ENCODE data around the gene TMEM132E. TPM values are rescaled to one million over a fixed set of nuclear protein-coding genes. Genes with fewer than 3 reads are reported as not detected.

TMEM132E gene
- total RNA-seq, 1 donor from 2014 or later: 0.80 TPM

- no peak overlapping the region for H3K4me3 Mint-ChIP-seq
- DNase-seq (ENCODE audit: low spot score in 2 of 2, unreplicated experiment in 2 of 2): no peak
- no peak for TF ChIP-seq CTCF (IDR thresholded peaks at IDR 0.05; ENCODE audit: unreplicated experiment)
- peaks cover 38% of the 10 kb centered on the region for H3K27me3 Mint-ChIP-seq (ENCODE audit: low read depth)
- H3K36me3 Mint-ChIP-seq: no peaks in the 10 kb centered on the region
- H3K27ac Mint-ChIP-seq: no peak overlapping the region
- H3K4me1 Mint-ChIP-seq: peaks cover 14% of the 10 kb centered on the region
- H3K9me3 Mint-ChIP-seq: no peaks in the 10 kb centered on the region
Measured at GRCh38 chr17:34658811-34659560, 79.6 kb downstream of the TMEM132E start.

- peaks cover 3% of the 10 kb centered on the region for H3K4me1 Mint-ChIP-seq
Measured at GRCh38 chr17:34663714-34664113, 84.3 kb downstream of the TMEM132E start.

GRCh38 chr17:34665150-34665806 lies 85.9 kb downstream of the TMEM132E start:
- H3K4me3 Mint-ChIP-seq: no peak overlapping the region
- no peak overlapping the region for H3K27ac Mint-ChIP-seq
- H3K27me3 Mint-ChIP-seq (ENCODE audit: low read depth): peaks cover 79% of the 10 kb centered on the region
- no peaks in the 10 kb centered on the region for H3K36me3 Mint-ChIP-seq
- no peak for DNase-seq (ENCODE audit: low spot score in 2 of 2, unreplicated experiment in 2 of 2)
- peaks cover 3% of the 10 kb centered on the region for H3K4me1 Mint-ChIP-seq
- no peaks in the 10 kb centered on the region for H3K9me3 Mint-ChIP-seq
- TF ChIP-seq CTCF (IDR thresholded peaks at IDR 0.05; ENCODE audit: unreplicated experiment): no peak

More at GRCh38 chr17:34663714-34664113, 84.3 kb downstream of the TMEM132E start:
- Mint-ChIP-seq H3K36me3 (no peaks in the 10 kb centered on the region), H3K9me3 (no peaks in the 10 kb centered on the region), H3K27me3 (ENCODE audit: low read depth) (peaks cover 74% of the 10 kb centered on the region), H3K4me3 (no peak overlapping the region), H3K27ac (no peak overlapping the region)
- TF ChIP-seq CTCF (IDR thresholded peaks at IDR 0.05; ENCODE audit: unreplicated experiment): no peak
- DNase-seq (ENCODE audit: low spot score in 2 of 2, unreplicated experiment in 2 of 2): no peak

- Mint-ChIP-seq H3K36me3 (no peaks in the 10 kb centered on the region), H3K4me3 (no peak overlapping the region), H3K4me1 (peaks cover 3% of the 10 kb centered on the region), H3K9me3 (no peaks in the 10 kb centered on the region), H3K27me3 (ENCODE audit: low read depth) (peaks cover 76% of the 10 kb centered on the region), H3K27ac (no peak overlapping the region)
- TF ChIP-seq CTCF (IDR thresholded peaks at IDR 0.05; ENCODE audit: unreplicated experiment): no peak
- DNase-seq (ENCODE audit: low spot score in 2 of 2, unreplicated experiment in 2 of 2): no peak
Measured at GRCh38 chr17:34665819-34666763, 86.7 kb downstream of the TMEM132E start.

- no peaks in the 10 kb centered on the region for H3K9me3 Mint-ChIP-seq
- TF ChIP-seq CTCF (IDR thresholded peaks at IDR 0.05; ENCODE audit: unreplicated experiment): no peak
- H3K27me3 Mint-ChIP-seq (ENCODE audit: low read depth): peaks cover 71% of the 10 kb centered on the region
- no peak overlapping the region for H3K4me3 Mint-ChIP-seq
- H3K27ac Mint-ChIP-seq: no peak overlapping the region
- peaks cover 3% of the 10 kb centered on the region for H3K4me1 Mint-ChIP-seq
- no peak for DNase-seq (ENCODE audit: low spot score in 2 of 2, unreplicated experiment in 2 of 2)
- H3K36me3 Mint-ChIP-seq: no peaks in the 10 kb centered on the region
Measured at GRCh38 chr17:34667656-34668055, 88.3 kb downstream of the TMEM132E start.
